ENCODE results near the gene GJB4.
"Not testable (repeated sequence)": the region's sequence is repeated elsewhere in the genome, so short reads cannot be mapped to it uniquely, and the experiment has no call there.

GJB4 gene

GRCh38 chr1:34770891-34771504, 11.5 kb downstream of the GJB4 start:
- Histone ChIP-seq H3K4me3 (ENCODE audit: low read depth, low read length) (no peak overlapping the region), H3K27ac (no peak overlapping the region), H3K27me3 (replicated peaks) (no peaks in the 10 kb centered on the region), H3K36me3 (replicated peaks) (no peaks in the 10 kb centered on the region)
- no peak for DNase-seq
- TF ChIP-seq, protein P1, sequence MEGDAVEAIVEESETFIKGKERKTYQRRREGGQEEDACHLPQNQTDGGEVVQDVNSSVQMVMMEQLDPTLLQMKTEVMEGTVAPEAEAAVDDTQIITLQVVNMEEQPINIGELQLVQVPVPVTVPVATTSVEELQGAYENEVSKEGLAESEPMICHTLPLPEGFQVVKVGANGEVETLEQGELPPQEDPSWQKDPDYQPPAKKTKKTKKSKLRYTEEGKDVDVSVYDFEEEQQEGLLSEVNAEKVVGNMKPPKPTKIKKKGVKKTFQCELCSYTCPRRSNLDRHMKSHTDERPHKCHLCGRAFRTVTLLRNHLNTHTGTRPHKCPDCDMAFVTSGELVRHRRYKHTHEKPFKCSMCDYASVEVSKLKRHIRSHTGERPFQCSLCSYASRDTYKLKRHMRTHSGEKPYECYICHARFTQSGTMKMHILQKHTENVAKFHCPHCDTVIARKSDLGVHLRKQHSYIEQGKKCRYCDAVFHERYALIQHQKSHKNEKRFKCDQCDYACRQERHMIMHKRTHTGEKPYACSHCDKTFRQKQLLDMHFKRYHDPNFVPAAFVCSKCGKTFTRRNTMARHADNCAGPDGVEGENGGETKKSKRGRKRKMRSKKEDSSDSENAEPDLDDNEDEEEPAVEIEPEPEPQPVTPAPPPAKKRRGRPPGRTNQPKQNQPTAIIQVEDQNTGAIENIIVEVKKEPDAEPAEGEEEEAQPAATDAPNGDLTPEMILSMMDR (IDR thresholded peaks at IDR 0.05; ENCODE audit: low read depth, low read length, missing control alignments) = no peak
- in situ Hi-C loops (cut with HindIII; ENCODE audit: low pct_ligation_motif_present, low sequenced_read_pairs) = no loop called here

- H3K27ac ChIP-seq = no peak overlapping the region
- H3K27me3 ChIP-seq (replicated peaks) = no peaks in the 10 kb centered on the region
- in situ Hi-C loops (cut with HindIII; ENCODE audit: low pct_ligation_motif_present, low sequenced_read_pairs) = no loop called here
- TF ChIP-seq, protein P1 (IDR thresholded peaks at IDR 0.05; ENCODE audit: low read depth, low read length, missing control alignments) = no peak
- no peak for DNase-seq
- H3K36me3 ChIP-seq (replicated peaks) = no peaks in the 10 kb centered on the region
- no peak overlapping the region for H3K4me3 ChIP-seq (ENCODE audit: low read depth, low read length)
Observed at GRCh38 chr1:34771573-34772371, 12.2 kb downstream of the GJB4 start.

DNA sequence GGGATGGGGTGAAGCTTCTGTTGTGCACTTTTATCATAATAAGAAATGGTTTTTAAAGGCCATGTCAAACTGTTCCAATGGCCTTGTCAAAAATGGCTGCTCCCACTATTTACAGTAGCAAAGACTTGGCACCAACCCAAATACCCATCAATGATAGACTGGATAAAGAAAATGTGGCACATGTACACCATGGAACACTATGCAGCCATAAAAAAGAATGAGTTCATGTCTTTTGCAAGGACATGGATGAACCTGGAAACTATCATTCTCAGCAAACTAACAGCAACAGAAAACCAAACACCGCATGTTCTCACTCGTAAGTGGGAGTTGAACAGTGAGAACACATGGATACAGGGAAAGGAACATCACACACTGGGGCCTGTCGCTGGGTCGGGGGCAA, 13.6 kb downstream of the GJB4 start:
- H3K27me3 ChIP-seq (replicated peaks); H3K27ac ChIP-seq; in situ Hi-C loops (cut with HindIII; ENCODE audit: low pct_ligation_motif_present, low sequenced_read_pairs); H3K4me3 ChIP-seq (ENCODE audit: low read depth, low read length); DNase-seq; H3K36me3 ChIP-seq (replicated peaks): not testable (repeated sequence)

GRCh38 chr1:34774957-34775356, 15.4 kb downstream of the GJB4 start:
- Histone ChIP-seq H3K4me3 (ENCODE audit: low read depth, low read length) (no peak overlapping the region), H3K27ac (no peak overlapping the region), H3K36me3 (replicated peaks) (no peaks in the 10 kb centered on the region), H3K27me3 (replicated peaks) (peaks cover 2% of the 10 kb centered on the region)
- TF ChIP-seq, protein P1 (IDR thresholded peaks at IDR 0.05; ENCODE audit: low read depth, low read length, missing control alignments) = no peak
- in situ Hi-C loops (cut with HindIII; ENCODE audit: low pct_ligation_motif_present, low sequenced_read_pairs) = no loop called here
- DNase-seq = no peak

DNA sequence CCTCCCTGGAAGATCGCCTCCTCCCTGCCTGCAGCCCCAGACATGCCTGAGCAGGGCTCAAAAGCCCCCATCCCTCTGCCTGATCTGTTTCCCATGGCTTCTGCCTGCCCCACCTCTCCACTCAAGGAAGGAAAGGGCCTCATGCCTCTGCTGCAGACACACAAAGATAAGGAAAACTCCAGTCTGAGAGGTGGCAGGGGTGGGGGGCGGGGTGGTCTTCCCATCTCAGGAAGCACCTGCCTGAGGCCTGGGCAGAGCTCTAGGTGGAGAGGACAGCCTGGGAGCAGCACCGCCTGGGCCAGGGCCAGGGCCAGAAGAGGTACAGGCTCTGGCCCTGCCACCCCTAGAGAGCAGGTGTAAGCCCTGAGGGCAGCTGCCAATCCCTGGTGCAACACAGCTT, 17.4 kb downstream of the GJB4 start:
- Histone ChIP-seq H3K4me3 (ENCODE audit: low read depth, low read length) (no peak overlapping the region), H3K36me3 (replicated peaks) (no peaks in the 10 kb centered on the region), H3K27me3 (replicated peaks) (peaks cover 21% of the 10 kb centered on the region), H3K27ac (no peak overlapping the region)
- no peak for DNase-seq
- TF ChIP-seq, protein P1 (IDR thresholded peaks at IDR 0.05; ENCODE audit: low read depth, low read length, missing control alignments) = no peak
- in situ Hi-C loops (cut with HindIII; ENCODE audit: low pct_ligation_motif_present, low sequenced_read_pairs) = no loop called here

- in situ Hi-C loops (cut with HindIII; ENCODE audit: low pct_ligation_motif_present, low sequenced_read_pairs) = no loop called here
- Histone ChIP-seq H3K27me3 (replicated peaks) (peaks cover 30% of the 10 kb centered on the region), H3K36me3 (replicated peaks) (no peaks in the 10 kb centered on the region), H3K4me3 (ENCODE audit: low read depth, low read length) (no peak overlapping the region), H3K27ac (no peak overlapping the region)
- no peak for DNase-seq
- TF ChIP-seq, protein P1 (IDR thresholded peaks at IDR 0.05; ENCODE audit: low read depth, low read length, missing control alignments) = no peak
Observed at GRCh38 chr1:34777519-34778321, 18.2 kb downstream of the GJB4 start.
